Umbilical cord (tissue), 2 donors: Measurements from ENCODE around the gene KIF6. TPM values are rescaled to one million over a fixed set of nuclear protein-coding genes. Genes with fewer than 3 reads are reported as not detected.

Experiments used
- DNase-seq: peaks from one replicate; pipeline ENCODE4 v3.0.0-alpha.2; 2015; ENCODE audit warnings: low spot score
- total RNA-seq: library from RNA; depleted of rRNA; stranded (reverse); fragments of >200 nt; gene quantifications from one replicate; pipeline ENCODE4 v1.2.3, GENCODE V29; 2014; ENCODE audit warnings: low replicate concordance; ENCODE audit not compliant: insufficient read depth

The KIF6 gene
- total RNA-seq, 1 donor from 2014 or later: 1.2 TPM

GRCh38 chr6:39350723-39351505, 374.3 kb downstream of the KIF6 start:
- no peak for DNase-seq

- no peak for DNase-seq
Measured at GRCh38 chr6:39348740-39349139, 376.5 kb downstream of the KIF6 start.

GRCh38 chr6:39347906-39348585, 377.2 kb downstream of the KIF6 start:
- DNase-seq: peak; percentile 65

GRCh38 chr6:39347206-39347605, 378.0 kb downstream of the KIF6 start:
- no peak for DNase-seq

GRCh38 chr6:39344821-39345280, 380.4 kb downstream of the KIF6 start:
- no peak for DNase-seq

GRCh38 chr6:39343396-39343870, 381.8 kb downstream of the KIF6 start:
- no peak for DNase-seq

- DNase-seq: peak; percentile 27
Measured at GRCh38 chr6:39342692-39343395, 382.4 kb downstream of the KIF6 start.

- no peak for DNase-seq
Measured at GRCh38 chr6:39341937-39342336, 383.3 kb downstream of the KIF6 start.

GRCh38 chr6:39341352-39341751, 383.9 kb downstream of the KIF6 start:
- no peak for DNase-seq

GRCh38 chr6:39339868-39340550, 385.2 kb downstream of the KIF6 start:
- no peak for DNase-seq

GRCh38 chr6:39339096-39339867, 385.9 kb downstream of the KIF6 start:
- no peak for DNase-seq

GRCh38 chr6:39338397-39338796, 386.8 kb downstream of the KIF6 start:
- DNase-seq: no peak

GRCh38 chr6:39335780-39336545, 389.2 kb downstream of the KIF6 start:
- DNase-seq: no peak

- DNase-seq: no peak
Measured at GRCh38 chr6:39333644-39334438, 391.4 kb downstream of the KIF6 start.

GRCh38 chr6:39330476-39330875, 394.7 kb downstream of the KIF6 start:
- no peak for DNase-seq

- DNase-seq: peak; percentile 24
Measured at GRCh38 chr6:39330057-39330456, 395.2 kb downstream of the KIF6 start.

GRCh38 chr6:39328066-39328465, 397.1 kb downstream of the KIF6 start:
- no peak for DNase-seq

GRCh38 chr6:39327507-39327906, 397.7 kb downstream of the KIF6 start:
- DNase-seq: no peak

- no peak for DNase-seq
Measured at GRCh38 chr6:39322306-39322850, 402.8 kb downstream of the KIF6 start, which contains the start of gene KCNK16. Gene KCNK16 (minus strand): TSS chr6:39322702. CDS start chr6:39322540, 162 bp downstream.
